HG02870 (cell line): ENCODE data around the gene SPATA17.
A peak's percentile ranks its signal among the peaks of the same experiment; 100 is the strongest.
"Not testable (repeated sequence)": the region's sequence is repeated elsewhere in the genome, so short reads cannot be mapped to it uniquely, and the experiment has no call there.

Experiments
- ATAC-seq: cut with Tn5 transposase; IDR thresholded peaks from one replicate; pipeline ENCODE4 v1.9.1; 2021; ENCODE audit warnings: mild to moderate bottlenecking, moderate library complexity; ENCODE audit not compliant: unreplicated experiment

SPATA17 gene

GRCh38 chr1:217630711-217631591 lies at the start of gene SPATA17, which contains the start of gene GPATCH2:
SPATA17 (plus strand) TSS chr1:217631344; CDS start chr1:217631379, 35 bp downstream.
GPATCH2 (minus strand) TSS chr1:217631090; CDS start chr1:217630971, 119 bp downstream.
- ATAC-seq, result peak; percentile 96

- not testable (repeated sequence) for ATAC-seq
Observed at GRCh38 chr1:217584286-217584811, 46.8 kb upstream of the SPATA17 start.

GRCh38 chr1:217585577-217585976 lies 45.6 kb upstream of the SPATA17 start:
- no peak for ATAC-seq

GRCh38 chr1:217586586-217586985 lies 44.6 kb upstream of the SPATA17 start:
- ATAC-seq, result no peak

GRCh38 chr1:217590598-217590997 lies 40.5 kb upstream of the SPATA17 start:
- ATAC-seq, result no peak

GRCh38 chr1:217599154-217599553 lies 32.0 kb upstream of the SPATA17 start:
- no peak for ATAC-seq

GRCh38 chr1:217602380-217602779 lies 28.8 kb upstream of the SPATA17 start:
- no peak for ATAC-seq

GRCh38 chr1:217605390-217605789 lies 25.8 kb upstream of the SPATA17 start:
- no peak for ATAC-seq

- ATAC-seq, result no peak
Observed at GRCh38 chr1:217614200-217614712, 16.9 kb upstream of the SPATA17 start.

GRCh38 chr1:217617126-217617525 lies 14.0 kb upstream of the SPATA17 start:
- no peak for ATAC-seq

GRCh38 chr1:217620814-217621213 lies 10.3 kb upstream of the SPATA17 start:
- ATAC-seq, result peak; percentile 100

GRCh38 chr1:217622042-217622441 lies 9.1 kb upstream of the SPATA17 start:
- no peak for ATAC-seq

GRCh38 chr1:217626321-217626720 lies 4.8 kb upstream of the SPATA17 start:
- no peak for ATAC-seq

- no peak for ATAC-seq
Observed at GRCh38 chr1:217627431-217627830, 3.7 kb upstream of the SPATA17 start.

GRCh38 chr1:217642455-217642854 lies 11.3 kb downstream of the SPATA17 start:
- no peak for ATAC-seq

- no peak for ATAC-seq
Observed at GRCh38 chr1:217647791-217648190, 16.6 kb downstream of the SPATA17 start.

GRCh38 chr1:217650674-217651073 lies 19.5 kb downstream of the SPATA17 start:
- ATAC-seq, result no peak

GRCh38 chr1:217660353-217661062 lies 29.4 kb downstream of the SPATA17 start:
- peak; percentile 69 for ATAC-seq

GRCh38 chr1:217661407-217661806 lies 30.3 kb downstream of the SPATA17 start:
- no peak for ATAC-seq

- no peak for ATAC-seq
Observed at GRCh38 chr1:217668351-217668940, 37.3 kb downstream of the SPATA17 start.

GRCh38 chr1:217673387-217673786 lies 42.2 kb downstream of the SPATA17 start:
- no peak for ATAC-seq
